HG02943 (cell line): ENCODE results near the gene OR51D1.

Experiments used
- ATAC-seq: cut with Tn5 transposase; IDR thresholded peaks from one replicate; pipeline ENCODE4 v1.9.1; 2021; ENCODE audit warnings: mild to moderate bottlenecking, low read depth, moderate library complexity; ENCODE audit not compliant: unreplicated experiment

OR51D1 gene

GRCh38 chr11:4636962-4637661 is at the start of gene OR51D1:
TSS of gene OR51D1 (plus strand) at chr11:4637477. CDS start at chr11:4639791, 2,314 bp downstream.
- ATAC-seq = peak; percentile 92

GRCh38 chr11:4589017-4589416 is 48.3 kb upstream of the OR51D1 start:
- no peak for ATAC-seq

- no peak for ATAC-seq
These were observed 43.5 kb upstream of the OR51D1 start, which contains the start of gene OR52I1 for GRCh38 chr11:4593739-4594138. TSS of gene OR52I1 (plus strand) at chr11:4594039. CDS start at chr11:4594039, 0 bp downstream.

- ATAC-seq = no peak
These were observed 32.2 kb upstream of the OR51D1 start for GRCh38 chr11:4605057-4605456.

GRCh38 chr11:4606231-4607015 is 30.9 kb upstream of the OR51D1 start:
- ATAC-seq = no peak

GRCh38 chr11:4607096-4607495 is 30.2 kb upstream of the OR51D1 start:
- no peak for ATAC-seq

GRCh38 chr11:4607781-4608666 is 29.3 kb upstream of the OR51D1 start, which contains the start of gene TRIM68:
TSS of gene TRIM68 (minus strand) at chr11:4608231. CDS start at chr11:4605504, 2,727 bp downstream.
- ATAC-seq = peak; percentile 100

GRCh38 chr11:4610258-4610935 is 26.9 kb upstream of the OR51D1 start:
- no peak for ATAC-seq

GRCh38 chr11:4611986-4612385 is 25.3 kb upstream of the OR51D1 start:
- ATAC-seq = no peak

- no peak for ATAC-seq
These were observed 21.3 kb upstream of the OR51D1 start for GRCh38 chr11:4615856-4616444.

GRCh38 chr11:4619514-4619913 is 17.8 kb upstream of the OR51D1 start:
- no peak for ATAC-seq

- no peak for ATAC-seq
These were observed 10.8 kb upstream of the OR51D1 start for GRCh38 chr11:4626207-4627099.

- no peak for ATAC-seq
These were observed 1.1 kb upstream of the OR51D1 start for GRCh38 chr11:4636136-4636535.

- ATAC-seq = no peak
These were observed 378 bp downstream of the OR51D1 start for GRCh38 chr11:4637662-4638047.

- no peak for ATAC-seq
These were observed 2.7 kb downstream of the OR51D1 start for GRCh38 chr11:4639931-4640330.

GRCh38 chr11:4641501-4641900 is 4.2 kb downstream of the OR51D1 start:
- ATAC-seq = no peak

- no peak for ATAC-seq
These were observed 4.8 kb downstream of the OR51D1 start for GRCh38 chr11:4642043-4642442.

- ATAC-seq = no peak
These were observed 5.8 kb downstream of the OR51D1 start for GRCh38 chr11:4643076-4643475.

- no peak for ATAC-seq
These were observed 6.4 kb downstream of the OR51D1 start, which contains the start of gene OR51E1 for GRCh38 chr11:4643682-4644081. TSS of gene OR51E1 (plus strand) at chr11:4643982. CDS start at chr11:4652527, 8,545 bp downstream.
